Upper lobe of right lung (tissue), 1 donor: ENCODE data around the gene ANTXR2. TPM values are rescaled to one million over a fixed set of nuclear protein-coding genes. Genes with fewer than 3 reads are reported as not detected.

Source experiments
- ATAC-seq: fragments of 200-7000 bp; cut with Tn5 transposase; one replicate; pipeline ENCODE4 v1.9.1; 2020; ENCODE audit warnings: mild to moderate bottlenecking, moderate library complexity
- DNase-seq: peaks from one replicate; pipeline ENCODE4 v3.0.0-alpha.2; 2020
- H3K27ac ChIP-seq: fragments of 200-600 bp; one replicate; pipeline ENCODE4 v1.8.0; 2022
- H3K27me3 ChIP-seq: fragments of 200-600 bp; one replicate; pipeline ENCODE4 v1.8.0; 2022; ENCODE audit warnings: mild to moderate bottlenecking
- H3K36me3 ChIP-seq: fragments of 200-600 bp; one replicate; pipeline ENCODE4 v1.8.0; 2022
- H3K4me1 ChIP-seq: fragments of 200-600 bp; one replicate; pipeline ENCODE4 v1.8.0; 2022
- H3K4me3 ChIP-seq: fragments of 200-600 bp; one replicate; pipeline ENCODE4 v1.8.0; 2022; ENCODE audit warnings: mild to moderate bottlenecking
- H3K9me3 ChIP-seq: fragments of 200-600 bp; one replicate; pipeline ENCODE4 v1.8.0; 2022
- CTCF ChIP-seq: fragments of 200-600 bp; IDR thresholded peaks from one replicate; pipeline ENCODE4 v1.8.0; 2022; ENCODE audit warnings: antibody characterized with exemption
- intact Hi-C: fragments of 100-400 bp; cut with DNase I; formaldehyde crosslinking; loops from one replicate; pipeline ENCODE4 v1.11.0; 2022
- total RNA-seq: library from RNA; stranded (reverse); fragmentation: NEBNext Ultra II Directional; extraction: Animal tissue kit (Norgen Biotek cat#: 25700); gene quantifications from one replicate; pipeline ENCODE4 v1.2.1, GENCODE V29; 2021
- donor health status: DM: no; HTN: yes; CAD: no; lungs with severe emphysema.

The ANTXR2 gene
- total RNA-seq, 1 donor from 2014 or later: 67.4 TPM

DNA sequence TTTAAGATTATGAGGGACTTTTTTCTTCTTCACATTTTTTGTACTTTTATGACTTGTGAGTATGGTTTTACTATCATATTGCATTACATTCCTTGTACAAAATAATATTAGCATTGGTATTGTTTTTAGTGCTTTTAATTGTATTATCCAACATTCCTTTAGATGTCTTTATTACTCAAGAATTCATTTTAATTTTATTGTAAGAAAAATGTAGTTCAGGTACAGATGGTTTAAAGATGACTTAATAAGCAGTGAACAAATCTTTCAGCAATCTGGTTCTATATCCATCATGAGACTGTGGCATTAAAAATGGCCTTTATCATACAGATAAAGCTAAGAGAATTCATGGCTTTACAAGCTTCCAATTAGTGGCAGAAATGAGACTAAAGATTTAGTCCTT is 191.6 kb downstream of the ANTXR2 start:
- no peaks in the 10 kb centered on the region for H3K9me3 ChIP-seq
- no peak overlapping the region for H3K4me3 ChIP-seq
- intact Hi-C loops: no loop called here
- no peak for TF ChIP-seq CTCF
- H3K27ac ChIP-seq: no peak overlapping the region
- DNase-seq (no peak), ATAC-seq (no peak)
- no peaks in the 10 kb centered on the region for H3K27me3 ChIP-seq
- H3K4me1 ChIP-seq: no peaks in the 10 kb centered on the region
- H3K36me3 ChIP-seq: no peaks in the 10 kb centered on the region

DNA sequence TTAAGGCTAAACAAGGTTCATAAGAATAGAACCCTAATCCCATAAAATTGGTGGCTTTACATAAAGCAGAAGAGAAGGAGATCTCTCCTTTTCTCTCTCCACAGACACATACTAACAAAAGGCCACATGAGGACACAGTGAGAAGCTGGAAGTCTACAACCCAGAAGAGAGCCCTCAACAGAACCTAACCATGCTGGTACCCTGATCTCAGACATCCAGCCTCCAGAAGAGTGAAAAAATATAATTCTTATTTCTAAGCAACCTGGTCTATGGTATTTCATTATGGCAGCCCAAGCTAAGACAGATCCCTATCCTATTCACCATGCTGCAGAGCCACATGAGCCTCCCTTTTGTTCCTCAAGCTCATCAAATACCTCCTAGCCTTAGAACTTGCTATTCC is 195.5 kb downstream of the ANTXR2 start:
- Histone ChIP-seq H3K27me3 (no peaks in the 10 kb centered on the region), H3K4me3 (no peak overlapping the region), H3K27ac (no peak overlapping the region), H3K36me3 (no peaks in the 10 kb centered on the region), H3K9me3 (no peaks in the 10 kb centered on the region), H3K4me1 (no peaks in the 10 kb centered on the region)
- intact Hi-C loops: no loop called here
- TF ChIP-seq CTCF: no peak
- ATAC-seq (no peak), DNase-seq (no peak)

GRCh38 chr4:79875344-79875899 is 197.6 kb downstream of the ANTXR2 start:
- no peak for DNase-seq
- TF ChIP-seq CTCF: no peak
- Histone ChIP-seq H3K4me1 (no peaks in the 10 kb centered on the region), H3K9me3 (no peaks in the 10 kb centered on the region), H3K4me3 (no peak overlapping the region), H3K36me3 (no peaks in the 10 kb centered on the region), H3K27me3 (no peaks in the 10 kb centered on the region), H3K27ac (no peak overlapping the region)
- no peak for ATAC-seq
- intact Hi-C loops: no loop called here

- H3K4me1 ChIP-seq: no peaks in the 10 kb centered on the region
- H3K36me3 ChIP-seq: no peaks in the 10 kb centered on the region
- intact Hi-C loops: no loop called here
- no peak overlapping the region for H3K4me3 ChIP-seq
- DNase-seq (no peak), ATAC-seq (no peak)
- no peak for TF ChIP-seq CTCF
- no peak overlapping the region for H3K27ac ChIP-seq
- H3K27me3 ChIP-seq: no peaks in the 10 kb centered on the region
- H3K9me3 ChIP-seq: no peaks in the 10 kb centered on the region
Observed at GRCh38 chr4:79874197-79874596, 198.8 kb downstream of the ANTXR2 start.

DNA sequence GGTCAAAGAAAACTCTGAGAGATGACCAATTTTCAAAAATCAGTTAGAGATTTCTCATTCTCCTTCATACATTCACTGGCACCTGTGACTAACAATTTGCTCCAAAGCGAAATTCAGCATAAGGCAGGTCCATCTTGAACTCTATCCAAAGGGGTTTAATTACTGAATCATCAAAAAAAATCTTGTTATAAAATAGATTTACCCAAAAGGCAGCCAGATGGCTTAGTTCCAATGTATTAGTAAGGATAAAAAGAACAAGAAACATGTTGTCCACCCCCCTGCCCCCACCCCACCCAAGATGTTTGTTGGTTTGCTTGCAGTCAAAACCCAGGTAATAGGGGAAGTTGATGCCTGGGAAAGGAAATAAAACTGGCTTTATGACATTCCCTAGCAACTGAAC is 200.3 kb downstream of the ANTXR2 start:
- Histone ChIP-seq H3K36me3 (no peaks in the 10 kb centered on the region), H3K27me3 (no peaks in the 10 kb centered on the region), H3K4me1 (no peaks in the 10 kb centered on the region), H3K9me3 (no peaks in the 10 kb centered on the region), H3K4me3 (no peak overlapping the region), H3K27ac (no peak overlapping the region)
- no peak for TF ChIP-seq CTCF
- DNase-seq (no peak), ATAC-seq (no peak)
- intact Hi-C loops: no loop called here

DNA sequence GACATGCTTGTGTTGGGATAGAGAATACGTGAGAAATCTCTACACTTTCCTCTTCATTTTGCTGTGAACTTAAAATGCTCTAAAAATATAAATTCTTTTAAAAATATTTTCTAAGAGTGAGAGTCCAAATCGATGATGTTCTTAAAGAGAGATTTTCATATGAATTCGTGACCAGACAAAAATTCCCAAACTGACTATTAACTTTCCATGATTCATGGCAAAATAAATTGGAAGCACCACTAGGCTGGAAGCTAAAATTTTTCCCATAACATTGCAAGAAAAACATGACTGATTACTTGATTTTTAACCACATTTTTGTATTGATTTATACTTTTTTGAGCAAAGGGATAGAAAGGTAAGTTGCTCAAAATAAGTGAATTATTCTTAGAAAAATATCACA is 201.1 kb downstream of the ANTXR2 start:
- no peak overlapping the region for H3K27ac ChIP-seq
- no peaks in the 10 kb centered on the region for H3K4me1 ChIP-seq
- ATAC-seq (no peak), DNase-seq (no peak)
- TF ChIP-seq CTCF: no peak
- no peak overlapping the region for H3K4me3 ChIP-seq
- intact Hi-C loops: no loop called here
- H3K9me3 ChIP-seq: no peaks in the 10 kb centered on the region
- H3K27me3 ChIP-seq: no peaks in the 10 kb centered on the region
- H3K36me3 ChIP-seq: no peaks in the 10 kb centered on the region
